CD4-positive, CD25-positive, alpha-beta regulatory T cell (primary cell): ENCODE data around the gene TRIM26. TPM values are rescaled to one million over a fixed set of nuclear protein-coding genes. Genes with fewer than 3 reads are reported as not detected.

ENCODE experiments used
- ATAC-seq, 2 donors: fragments of 150-1000 bp; cut with Tn5 transposase; one replicate each; pipeline ENCODE4 v1.10.0; 2021; ENCODE audit warnings: low read depth in 2 of 2, moderate number of reproducible peaks in 2 of 2, moderate library complexity in 1 of 2
- DNase-seq, 3 donors: peaks; one replicate each; pipeline versions ENCODE4 v3.0.0 to v3.0.0-alpha.2; 2012 to 2022; ENCODE audit warnings: mixed read lengths in 1 of 3
- H3K27ac ChIP-seq: one replicate; pipeline ENCODE4 v1.7.0; 2013; ENCODE audit warnings: mild to moderate bottlenecking, low read length; ENCODE audit not compliant: insufficient read depth, poor library complexity, severe bottlenecking
- H3K27me3 ChIP-seq: one replicate; pipeline ENCODE4 v1.7.0; 2013; ENCODE audit warnings: low read length; ENCODE audit not compliant: control insufficient read depth, insufficient read depth
- H3K36me3 ChIP-seq: one replicate; pipeline ENCODE4 v1.7.0; 2013; ENCODE audit warnings: mild to moderate bottlenecking, low read length, moderate library complexity; ENCODE audit not compliant: control insufficient read depth, insufficient read depth
- H3K4me1 ChIP-seq: 2 replicates; pipeline ENCODE4 v1.7.0; 2013; ENCODE audit warnings: mild to moderate bottlenecking, low read length; ENCODE audit not compliant: insufficient read depth, control insufficient read depth, poor library complexity, severe bottlenecking
- H3K4me3 ChIP-seq: one replicate; pipeline ENCODE4 v1.7.0; 2013; ENCODE audit warnings: low read depth, mild to moderate bottlenecking, low read length, moderate library complexity
- H3K9me3 ChIP-seq, 2 experiments: 1 replicate in 1 of 2; 2 replicates in 1 of 2; pipeline ENCODE4 v1.7.0; 2013; ENCODE audit warnings: low read length in 2 of 2, mild to moderate bottlenecking in 1 of 2, moderate library complexity in 1 of 2; ENCODE audit not compliant: control insufficient read depth in 2 of 2
- H3K27ac Mint-ChIP-seq, 3 donors: one replicate each; pipeline ENCODE4 v1.8.0; 2020 to 2022; ENCODE audit warnings: mild to moderate bottlenecking in 3 of 3, mixed read lengths in 3 of 3, moderate library complexity in 2 of 3
- H3K27me3 Mint-ChIP-seq: one replicate; pipeline ENCODE4 v1.8.0; 2022; ENCODE audit warnings: mild to moderate bottlenecking, mixed read lengths
- H3K36me3 Mint-ChIP-seq: one replicate; pipeline ENCODE4 v1.8.0; 2020; ENCODE audit warnings: mixed read lengths
- H3K4me1 Mint-ChIP-seq, 4 donors: one replicate each; pipeline ENCODE4 v1.8.0; 2020 to 2022; ENCODE audit warnings: mixed read lengths in 4 of 4, mild to moderate bottlenecking in 1 of 4
- H3K4me3 Mint-ChIP-seq, 4 donors: one replicate each; pipeline ENCODE4 v1.8.0; 2020 to 2022; ENCODE audit warnings: mild to moderate bottlenecking in 4 of 4, mixed read lengths in 4 of 4, moderate library complexity in 3 of 4
- H3K9me3 Mint-ChIP-seq, 7 donors: one replicate each; pipeline ENCODE4 v1.8.0; 2020 to 2022; ENCODE audit warnings: mixed read lengths in 7 of 7, mild to moderate bottlenecking in 3 of 7, moderate library complexity in 2 of 7
- polyA plus RNA-seq, 4 donors: library from polyadenylated mRNA; unstranded; fragments of 300-500 nt; fragmentation: Illumina TruSeq; gene quantifications; one replicate each; pipeline ENCODE4 v1.2.3, GENCODE V29; 2021
- total RNA-seq: library from RNA; stranded (reverse); gene quantifications from one replicate; pipeline ENCODE4 v1.2.3, GENCODE V29; 2022

Gene TRIM26
- total and polyA plus RNA-seq, 5 donors from 2014 or later, result 43.3 to 75.1 (median 52.7) TPM

GRCh38 chr6:30160008-30160784 is 53.0 kb downstream of the TRIM26 start:
- Mint-ChIP-seq H3K36me3 (no peaks in the 10 kb centered on the region), H3K27ac (no peak overlapping the region), H3K9me3 (no peaks in the 10 kb centered on the region), H3K4me3 (no peak overlapping the region), H3K27me3 (peaks cover 25% of the 10 kb centered on the region), H3K4me1 (peaks cover 0 to 16% (median 7%) of the 10 kb centered on the region in 4 donors)
- H3K9me3 ChIP-seq, result no peaks in the 10 kb centered on the region
- no peak overlapping the region for H3K27ac ChIP-seq
- no peak for DNase-seq
- H3K27me3 ChIP-seq, result peaks cover 13% of the 10 kb centered on the region
- no peak overlapping the region for H3K4me3 ChIP-seq
- H3K4me1 ChIP-seq, result peaks cover 4% of the 10 kb centered on the region
- ATAC-seq, result no peak
- no peaks in the 10 kb centered on the region for H3K36me3 ChIP-seq

GRCh38 chr6:30158475-30159040 is 54.6 kb downstream of the TRIM26 start:
- no peak for ATAC-seq
- no peaks in the 10 kb centered on the region for H3K9me3 Mint-ChIP-seq
- peaks cover 19% of the 10 kb centered on the region for H3K27me3 ChIP-seq

GRCh38 chr6:30157999-30158398 is 55.2 kb downstream of the TRIM26 start:
- H3K9me3 Mint-ChIP-seq, result no peaks in the 10 kb centered on the region
- no peak overlapping the region for H3K27ac ChIP-seq
- H3K4me3 ChIP-seq, result no peak overlapping the region
- H3K36me3 Mint-ChIP-seq, result no peaks in the 10 kb centered on the region
- H3K27ac Mint-ChIP-seq, result no peak overlapping the region
- no peak overlapping the region for H3K4me3 Mint-ChIP-seq
- peaks cover under 1% of the 10 kb centered on the region for H3K4me1 ChIP-seq
- no peaks in the 10 kb centered on the region for H3K9me3 ChIP-seq
- H3K4me1 Mint-ChIP-seq, result peaks cover 0 to 7% (median 3%) of the 10 kb centered on the region in 4 donors
- peaks cover 34% of the 10 kb centered on the region for H3K27me3 Mint-ChIP-seq
- ATAC-seq (no peak), DNase-seq (no peak)
- no peaks in the 10 kb centered on the region for H3K36me3 ChIP-seq
- H3K27me3 ChIP-seq, result peaks cover 21% of the 10 kb centered on the region

More at GRCh38 chr6:30158475-30159040, 54.6 kb downstream of the TRIM26 start:
- Mint-ChIP-seq H3K27ac (no peak overlapping the region), H3K4me1 (peaks cover 0 to 8% (median 4%) of the 10 kb centered on the region in 4 donors), H3K36me3 (no peaks in the 10 kb centered on the region), H3K4me3 (no peak overlapping the region), H3K27me3 (peaks cover 28% of the 10 kb centered on the region)
- Histone ChIP-seq H3K9me3 (no peaks in the 10 kb centered on the region), H3K4me3 (no peak overlapping the region), H3K36me3 (no peaks in the 10 kb centered on the region), H3K4me1 (peaks cover 4% of the 10 kb centered on the region), H3K27ac (no peak overlapping the region)
- DNase-seq, result no peak

- Histone ChIP-seq H3K9me3 (no peaks in the 10 kb centered on the region), H3K4me3 (no peak overlapping the region), H3K4me1 (no peaks in the 10 kb centered on the region), H3K27me3 (peaks cover 21% of the 10 kb centered on the region), H3K27ac (no peak overlapping the region), H3K36me3 (no peaks in the 10 kb centered on the region)
- Mint-ChIP-seq H3K27ac (no peak overlapping the region), H3K9me3 (no peaks in the 10 kb centered on the region), H3K4me3 (no peak overlapping the region), H3K27me3 (peaks cover 38% of the 10 kb centered on the region), H3K4me1 (peaks cover 0 to 6% (median 2%) of the 10 kb centered on the region in 4 donors), H3K36me3 (no peaks in the 10 kb centered on the region)
- DNase-seq, result no peak
- ATAC-seq, result no peak
Observed at GRCh38 chr6:30157581-30157980, 55.6 kb downstream of the TRIM26 start.

- no peak for ATAC-seq
- Histone ChIP-seq H3K9me3 (no peaks in the 10 kb centered on the region), H3K27me3 (peaks cover 21% of the 10 kb centered on the region), H3K4me1 (no peaks in the 10 kb centered on the region), H3K27ac (no peak overlapping the region), H3K4me3 (no peak overlapping the region), H3K36me3 (no peaks in the 10 kb centered on the region)
- peaks cover 0 to 2% (median under 1%) of the 10 kb centered on the region in 4 donors for H3K4me1 Mint-ChIP-seq
- H3K27ac Mint-ChIP-seq, result no peak overlapping the region
- H3K4me3 Mint-ChIP-seq, result no peak overlapping the region
- DNase-seq, result no peak
- H3K27me3 Mint-ChIP-seq, result peaks cover 39% of the 10 kb centered on the region
- H3K9me3 Mint-ChIP-seq, result no peaks in the 10 kb centered on the region
- no peaks in the 10 kb centered on the region for H3K36me3 Mint-ChIP-seq
Observed at GRCh38 chr6:30156774-30157173, 56.4 kb downstream of the TRIM26 start.

GRCh38 chr6:30156262-30156599 is 57.0 kb downstream of the TRIM26 start:
- Mint-ChIP-seq H3K27me3 (peaks cover 42% of the 10 kb centered on the region), H3K4me1 (peaks cover 0 to 5% (median under 1%) of the 10 kb centered on the region in 4 donors), H3K9me3 (no peaks in the 10 kb centered on the region), H3K36me3 (no peaks in the 10 kb centered on the region), H3K27ac (no peak overlapping the region), H3K4me3 (no peak overlapping the region)
- Histone ChIP-seq H3K9me3 (no peaks in the 10 kb centered on the region), H3K36me3 (no peaks in the 10 kb centered on the region), H3K4me1 (no peaks in the 10 kb centered on the region), H3K4me3 (no peak overlapping the region), H3K27me3 (peaks cover 21% of the 10 kb centered on the region), H3K27ac (no peak overlapping the region)
- ATAC-seq, result no peak
- no peak for DNase-seq

- Histone ChIP-seq H3K36me3 (no peaks in the 10 kb centered on the region), H3K4me1 (no peaks in the 10 kb centered on the region), H3K4me3 (no peak overlapping the region), H3K27me3 (peaks cover 24% of the 10 kb centered on the region), H3K9me3 (no peaks in the 10 kb centered on the region), H3K27ac (no peak overlapping the region)
- DNase-seq (no peak), ATAC-seq (no peak)
- Mint-ChIP-seq H3K27ac (no peak overlapping the region), H3K27me3 (peaks cover 42% of the 10 kb centered on the region), H3K4me1 (peaks cover 0 to 5% (median under 1%) of the 10 kb centered on the region in 4 donors), H3K9me3 (no peaks in the 10 kb centered on the region), H3K36me3 (no peaks in the 10 kb centered on the region), H3K4me3 (no peak overlapping the region)
Observed at GRCh38 chr6:30155520-30156261, 57.5 kb downstream of the TRIM26 start.
